Activated naive CD4-positive, alpha-beta T cell treated with anti-CD3 and anti-CD28 coated beads for 36 hours (primary cell): ENCODE results near the gene CYP21A2. TPM values are rescaled to one million over a fixed set of nuclear protein-coding genes. Genes with fewer than 3 reads are reported as not detected.
"Not testable (repeated sequence)": the region's sequence is repeated elsewhere in the genome, so short reads cannot be mapped to it uniquely, and the experiment has no call there.

Source experiments
- CTCF ChIA-PET: fragments of 350-600 bp; sonication (Branson Sonifier 250); formaldehyde crosslinking; loops from one replicate; lab custom pipeline; 2021; ENCODE audit warnings: antibody characterized with exemption; lab: Charles Lee
- DNase-seq: peaks from one replicate; pipeline ENCODE4 v3.0.0-alpha.2; 2020
- H3K27ac Mint-ChIP-seq: one replicate; pipeline ENCODE4 v1.8.0; 2021; ENCODE audit warnings: mild to moderate bottlenecking, mixed read lengths
- H3K27me3 Mint-ChIP-seq: one replicate; pipeline ENCODE4 v1.8.0; 2021; ENCODE audit warnings: low read depth, mixed read lengths
- H3K36me3 Mint-ChIP-seq: one replicate; pipeline ENCODE4 v1.8.0; 2021; ENCODE audit warnings: low read depth, mixed read lengths
- H3K4me1 Mint-ChIP-seq: one replicate; pipeline ENCODE4 v1.8.0; 2021; ENCODE audit warnings: low read depth, mixed read lengths
- H3K4me3 Mint-ChIP-seq: one replicate; pipeline ENCODE4 v1.8.0; 2021; ENCODE audit warnings: mild to moderate bottlenecking, moderate library complexity, mixed read lengths
- H3K9me3 Mint-ChIP-seq: one replicate; pipeline ENCODE4 v1.8.0; 2021; ENCODE audit warnings: mixed read lengths
- intact Hi-C: fragments of 100-400 bp; cut with micrococcal nuclease; formaldehyde crosslinking; loops from one replicate; pipeline ENCODE4 v1.15.1; 2023
- total RNA-seq, 2 experiments: library from RNA; stranded (reverse); gene quantifications; one replicate each; pipeline ENCODE4 v1.2.3, GENCODE V29; 2021

CYP21A2 gene
- total RNA-seq, 2 experiments from 2014 or later, result 0.19 TPM; not detected in 1

DNA sequence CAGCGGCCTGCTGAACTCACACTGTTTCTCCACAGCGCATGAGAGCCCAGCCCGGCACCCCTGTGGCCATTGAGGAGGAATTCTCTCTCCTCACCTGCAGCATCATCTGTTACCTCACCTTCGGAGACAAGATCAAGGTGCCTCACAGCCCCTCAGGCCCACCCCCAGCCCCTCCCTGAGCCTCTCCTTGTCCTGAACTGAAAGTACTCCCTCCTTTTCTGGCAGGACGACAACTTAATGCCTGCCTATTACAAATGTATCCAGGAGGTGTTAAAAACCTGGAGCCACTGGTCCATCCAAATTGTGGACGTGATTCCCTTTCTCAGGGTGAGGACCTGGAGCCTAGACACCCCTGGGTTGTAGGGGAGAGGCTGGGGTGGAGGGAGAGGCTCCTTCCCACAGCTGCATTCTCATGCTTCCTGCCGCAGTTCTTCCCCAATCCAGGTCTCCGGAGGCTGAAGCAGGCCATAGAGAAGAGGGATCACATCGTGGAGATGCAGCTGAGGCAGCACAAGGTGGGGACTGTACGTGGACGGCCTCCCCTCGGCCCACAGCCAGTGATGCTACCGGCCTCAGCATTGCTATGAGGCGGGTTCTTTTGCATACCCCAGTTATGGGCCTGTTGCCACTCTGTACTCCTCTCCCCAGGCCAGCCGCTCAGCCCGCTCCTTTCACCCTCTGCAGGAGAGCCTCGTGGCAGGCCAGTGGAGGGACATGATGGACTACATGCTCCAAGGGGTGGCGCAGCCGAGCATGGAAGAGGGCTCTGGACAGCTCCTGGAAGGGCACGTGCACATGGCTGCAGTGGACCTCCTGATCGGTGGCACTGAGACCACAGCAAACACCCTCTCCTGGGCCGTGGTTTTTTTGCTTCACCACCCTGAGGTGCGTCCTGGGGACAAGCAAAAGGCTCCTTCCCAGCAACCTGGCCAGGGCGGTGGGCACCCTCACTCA lies 1.4 kb downstream of the CYP21A2 start:
- CTCF ChIA-PET, result not testable (repeated sequence)

DNA sequence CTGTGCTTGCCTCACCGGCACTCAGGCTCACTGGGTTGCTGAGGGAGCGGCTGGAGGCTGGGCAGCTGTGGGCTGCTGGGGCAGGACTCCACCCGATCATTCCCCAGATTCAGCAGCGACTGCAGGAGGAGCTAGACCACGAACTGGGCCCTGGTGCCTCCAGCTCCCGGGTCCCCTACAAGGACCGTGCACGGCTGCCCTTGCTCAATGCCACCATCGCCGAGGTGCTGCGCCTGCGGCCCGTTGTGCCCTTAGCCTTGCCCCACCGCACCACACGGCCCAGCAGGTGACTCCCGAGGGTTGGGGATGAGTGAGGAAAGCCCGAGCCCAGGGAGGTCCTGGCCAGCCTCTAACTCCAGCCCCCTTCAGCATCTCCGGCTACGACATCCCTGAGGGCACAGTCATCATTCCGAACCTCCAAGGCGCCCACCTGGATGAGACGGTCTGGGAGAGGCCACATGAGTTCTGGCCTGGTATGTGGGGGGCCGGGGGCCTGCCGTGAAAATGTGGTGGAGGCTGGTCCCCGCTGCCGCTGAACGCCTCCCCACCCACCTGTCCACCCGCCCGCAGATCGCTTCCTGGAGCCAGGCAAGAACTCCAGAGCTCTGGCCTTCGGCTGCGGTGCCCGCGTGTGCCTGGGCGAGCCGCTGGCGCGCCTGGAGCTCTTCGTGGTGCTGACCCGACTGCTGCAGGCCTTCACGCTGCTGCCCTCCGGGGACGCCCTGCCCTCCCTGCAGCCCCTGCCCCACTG lies 2.3 kb downstream of the CYP21A2 start:
- DNase-seq, H3K36me3 Mint-ChIP-seq, H3K27me3 Mint-ChIP-seq, CTCF ChIA-PET, H3K27ac Mint-ChIP-seq, H3K9me3 Mint-ChIP-seq, H3K4me3 Mint-ChIP-seq, intact Hi-C loops, H3K4me1 Mint-ChIP-seq: not testable (repeated sequence)

More for the DNA sequence above, 1.4 kb downstream of the CYP21A2 start:
- H3K4me3 Mint-ChIP-seq, H3K27me3 Mint-ChIP-seq, DNase-seq, H3K4me1 Mint-ChIP-seq, intact Hi-C loops, H3K9me3 Mint-ChIP-seq, H3K36me3 Mint-ChIP-seq, H3K27ac Mint-ChIP-seq: not testable (repeated sequence)

DNA sequence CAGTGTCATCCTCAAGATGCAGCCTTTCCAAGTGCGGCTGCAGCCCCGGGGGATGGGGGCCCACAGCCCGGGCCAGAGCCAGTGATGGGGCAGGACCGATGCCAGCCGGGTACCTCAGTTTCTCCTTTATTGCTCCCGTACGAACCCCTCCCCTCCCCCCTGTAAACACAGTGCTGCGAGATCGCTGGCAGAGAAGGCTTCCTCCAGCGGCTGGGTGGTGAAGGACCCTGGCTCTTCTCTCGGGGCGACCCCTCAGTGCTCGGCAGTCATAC lies 2.8 kb downstream of the CYP21A2 start:
- H3K4me3 Mint-ChIP-seq, H3K27ac Mint-ChIP-seq, intact Hi-C loops, H3K27me3 Mint-ChIP-seq, H3K36me3 Mint-ChIP-seq, CTCF ChIA-PET, H3K4me1 Mint-ChIP-seq, DNase-seq, H3K9me3 Mint-ChIP-seq: not testable (repeated sequence)

DNA sequence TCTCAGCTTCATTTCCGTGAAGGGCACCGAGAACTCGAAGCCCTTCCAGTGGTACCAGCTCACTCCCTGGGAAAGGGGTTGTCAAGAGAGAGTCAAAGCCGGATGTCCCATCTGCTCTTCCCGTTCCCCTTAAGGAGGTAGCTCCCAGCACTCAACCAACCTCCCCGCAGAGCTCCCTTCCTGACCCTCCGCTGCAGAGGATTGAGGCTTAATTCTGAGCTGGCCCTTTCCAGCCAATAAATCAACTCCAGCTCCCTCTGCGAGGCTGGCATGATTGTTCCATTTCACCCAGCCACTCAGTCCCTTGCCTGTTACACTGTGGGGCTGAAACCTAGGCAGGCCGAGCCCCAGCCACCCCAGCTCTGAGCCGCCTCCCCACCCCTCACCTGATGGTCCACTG lies 3.2 kb downstream of the CYP21A2 start:
- CTCF ChIA-PET, H3K27ac Mint-ChIP-seq, H3K27me3 Mint-ChIP-seq, H3K36me3 Mint-ChIP-seq, intact Hi-C loops, H3K4me1 Mint-ChIP-seq, H3K9me3 Mint-ChIP-seq, H3K4me3 Mint-ChIP-seq, DNase-seq: not testable (repeated sequence)

DNA sequence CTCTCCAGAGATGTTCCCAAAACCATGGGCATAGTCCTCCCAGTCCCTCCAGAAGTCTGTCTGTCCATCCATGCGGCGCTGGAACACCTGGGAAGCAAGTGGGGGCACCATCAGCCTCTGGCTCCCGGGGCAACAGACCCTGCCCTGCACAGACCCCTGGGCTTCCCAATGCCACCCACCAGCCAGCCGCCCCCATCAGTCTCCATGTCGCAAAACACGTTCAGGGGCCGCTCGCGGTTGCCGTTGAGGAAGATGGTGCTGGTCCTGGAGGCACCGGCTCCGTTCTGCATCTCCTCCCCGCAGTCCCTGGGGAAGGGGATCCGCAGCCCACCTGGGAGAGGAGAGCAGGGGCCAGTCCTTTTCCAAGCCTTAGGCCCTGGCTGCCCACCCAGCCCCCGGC lies 4.1 kb downstream of the CYP21A2 start:
- CTCF ChIA-PET, H3K36me3 Mint-ChIP-seq, H3K27ac Mint-ChIP-seq, H3K4me3 Mint-ChIP-seq, DNase-seq, H3K9me3 Mint-ChIP-seq, H3K4me1 Mint-ChIP-seq, H3K27me3 Mint-ChIP-seq, intact Hi-C loops: not testable (repeated sequence)

DNA sequence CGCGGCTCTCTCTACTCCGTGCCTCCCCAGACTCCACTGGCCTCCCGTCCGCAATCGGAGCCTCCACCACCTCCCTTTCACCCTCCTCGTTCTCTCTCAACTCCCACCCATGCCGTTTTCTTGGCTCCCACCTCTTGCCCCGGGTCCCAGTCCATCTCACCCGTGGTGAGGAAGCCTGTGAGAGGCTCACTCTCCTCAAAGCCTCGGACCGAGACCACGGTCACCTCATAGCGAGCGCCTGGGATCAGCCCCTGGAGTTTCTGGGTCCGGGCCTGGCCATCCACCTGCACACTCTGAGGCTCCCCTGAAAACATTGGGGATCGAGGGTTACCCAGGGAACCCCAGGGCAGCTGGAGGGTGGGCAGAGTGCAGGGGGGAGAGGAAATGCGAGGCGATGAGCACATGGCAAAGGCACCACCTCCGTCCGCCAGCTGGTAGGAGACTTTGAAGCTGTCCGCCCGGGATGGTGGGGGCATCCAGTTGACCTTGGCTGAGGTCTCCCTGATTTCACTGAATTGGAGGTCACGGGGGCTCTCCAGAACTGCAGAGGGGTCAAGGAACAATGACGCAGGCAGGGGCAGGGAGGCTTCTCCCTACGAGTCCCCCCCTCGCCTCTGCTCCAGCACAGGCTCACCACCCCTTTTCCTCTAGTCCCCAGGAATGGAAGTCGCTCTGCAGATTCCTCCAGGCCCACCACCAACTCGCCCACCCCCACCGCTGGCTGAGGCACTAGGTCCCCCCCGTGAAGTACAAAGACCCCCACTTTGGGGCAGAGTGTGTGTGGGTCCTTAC lies 5.6 kb downstream of the CYP21A2 start:
- H3K27me3 Mint-ChIP-seq, intact Hi-C loops: not testable (repeated sequence)

DNA sequence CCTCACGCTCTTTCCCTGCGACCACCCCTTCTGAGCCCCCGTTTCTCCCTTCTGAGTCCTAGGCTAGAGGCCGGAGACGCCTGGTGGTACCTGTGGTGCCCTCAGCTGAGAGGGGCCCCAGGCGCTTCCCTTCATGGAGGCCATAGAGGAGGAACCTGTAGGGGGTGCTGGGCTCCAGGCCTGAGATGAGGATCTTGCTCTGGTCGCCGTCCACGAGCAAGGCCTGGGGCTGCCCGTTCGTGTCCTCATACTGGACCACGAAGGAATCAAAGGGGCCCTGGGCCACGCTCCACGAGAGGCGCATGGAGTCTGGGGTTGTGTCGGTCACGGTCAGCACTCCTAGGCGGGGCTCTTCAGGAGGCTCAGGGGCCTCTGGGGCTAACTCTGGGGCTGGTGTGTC lies 6.7 kb downstream of the CYP21A2 start:
- H3K27me3 Mint-ChIP-seq, H3K4me1 Mint-ChIP-seq, H3K9me3 Mint-ChIP-seq, intact Hi-C loops, DNase-seq, H3K4me3 Mint-ChIP-seq, H3K36me3 Mint-ChIP-seq, H3K27ac Mint-ChIP-seq, CTCF ChIA-PET: not testable (repeated sequence)

More for the DNA sequence above, 5.6 kb downstream of the CYP21A2 start:
- H3K4me3 Mint-ChIP-seq, DNase-seq, CTCF ChIA-PET, H3K27ac Mint-ChIP-seq, H3K4me1 Mint-ChIP-seq, H3K36me3 Mint-ChIP-seq, H3K9me3 Mint-ChIP-seq: not testable (repeated sequence)

DNA sequence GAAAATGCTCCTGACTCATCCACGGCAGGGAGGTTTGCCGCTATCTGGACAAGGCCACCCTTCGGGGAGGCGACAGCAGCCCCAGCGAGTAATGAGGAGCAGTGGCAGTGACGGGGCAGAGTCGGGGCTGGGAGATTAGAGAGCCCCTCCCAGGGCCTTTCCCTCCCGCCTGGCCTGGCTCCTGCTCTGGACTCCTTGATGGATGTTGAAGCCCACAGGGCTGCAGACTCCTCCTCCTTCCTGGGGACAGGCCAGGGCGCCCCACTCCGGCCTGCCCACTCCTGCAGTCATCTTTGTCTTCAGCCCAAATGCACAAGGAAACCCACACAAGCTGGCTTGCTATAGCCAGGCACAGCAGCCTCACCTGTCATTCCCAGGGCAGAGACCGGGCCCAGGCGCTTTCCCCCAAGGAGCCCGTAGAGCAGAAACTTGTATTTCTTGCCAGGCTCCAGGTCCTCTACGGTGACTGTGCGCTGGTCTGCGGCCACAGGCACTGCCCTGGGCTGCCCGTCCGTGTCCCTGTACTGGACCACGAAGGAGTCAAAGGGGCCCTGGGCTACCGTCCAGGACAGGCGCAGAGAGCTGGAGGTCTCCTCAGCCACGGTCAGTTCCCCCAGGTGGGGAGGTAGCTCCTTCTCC lies 7.7 kb downstream of the CYP21A2 start:
- Mint-ChIP-seq H3K27me3 (no peaks in the 10 kb centered on the region), H3K27ac (no peak overlapping the region), H3K9me3 (no peaks in the 10 kb centered on the region), H3K4me1 (peaks cover 3% of the 10 kb centered on the region), H3K36me3 (no peaks in the 10 kb centered on the region), H3K4me3 (no peak overlapping the region)
- intact Hi-C loops, result no loop called here
- no peak for DNase-seq
- CTCF ChIA-PET, result no interaction called here

DNA sequence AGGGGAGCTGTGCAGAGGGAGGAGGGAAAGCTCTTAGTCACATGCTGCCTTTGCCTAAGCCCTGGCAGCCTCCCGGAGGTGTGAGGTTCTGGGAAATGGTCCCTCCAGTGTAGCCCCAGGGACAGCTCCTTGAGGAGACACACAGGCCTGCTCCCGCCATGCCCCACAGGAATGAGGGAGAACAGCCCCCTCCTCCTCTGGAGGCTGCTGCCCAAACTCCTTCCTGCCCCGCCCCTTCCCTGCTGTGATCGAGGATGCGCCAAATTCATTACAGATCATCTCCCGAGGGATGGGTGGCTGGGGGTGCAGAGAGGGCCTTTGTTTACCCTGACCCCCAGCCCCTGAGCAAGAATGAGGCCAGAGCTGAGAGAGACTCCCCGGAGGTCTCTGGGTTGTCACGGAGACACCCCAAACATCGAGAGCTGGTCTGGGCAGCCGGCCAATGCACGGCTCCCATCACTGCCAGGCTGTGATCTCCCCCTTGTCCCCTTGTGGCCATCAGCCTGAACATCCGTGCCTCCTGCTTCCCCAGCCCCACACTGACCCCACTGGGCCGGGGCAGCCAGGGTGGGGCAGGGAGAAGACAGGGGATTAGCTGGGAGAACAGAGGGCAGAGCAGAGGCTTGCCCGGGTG lies 8.4 kb downstream of the CYP21A2 start:
- DNase-seq, result no peak
- no peaks in the 10 kb centered on the region for H3K9me3 Mint-ChIP-seq
- no peaks in the 10 kb centered on the region for H3K27me3 Mint-ChIP-seq
- no peak overlapping the region for H3K4me3 Mint-ChIP-seq
- H3K4me1 Mint-ChIP-seq, result peaks cover 3% of the 10 kb centered on the region
- no peaks in the 10 kb centered on the region for H3K36me3 Mint-ChIP-seq
- intact Hi-C loops, result no loop called here
- H3K27ac Mint-ChIP-seq, result no peak overlapping the region
- CTCF ChIA-PET, result interaction anchor here (0.8 to 1.5 kb wide), 2 partner anchors 17 to 739 kb away, joined by 3 read pairs; no protein-coding TSS in a partner anchor

DNA sequence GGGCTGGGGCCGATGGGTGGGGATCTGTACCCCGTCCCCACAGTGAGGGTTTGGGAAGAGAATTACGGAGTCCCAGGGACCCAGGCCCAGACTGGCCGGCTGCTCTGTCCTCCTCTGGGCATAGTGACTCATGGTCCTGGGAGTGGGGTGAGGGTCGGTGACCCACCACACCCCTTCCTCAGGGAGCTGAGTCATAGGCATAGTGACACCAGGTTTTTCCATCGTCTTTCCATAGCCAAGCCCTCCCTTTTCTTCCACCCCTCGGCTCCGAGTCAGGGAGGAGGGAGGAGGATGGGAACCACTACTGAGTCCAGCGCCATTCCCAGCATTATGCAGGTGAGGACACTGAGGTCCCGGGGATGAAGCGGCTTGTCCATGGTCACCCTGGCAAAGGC lies 8.9 kb downstream of the CYP21A2 start:
- Mint-ChIP-seq H3K27ac (no peak overlapping the region), H3K4me1 (peaks cover 3% of the 10 kb centered on the region), H3K4me3 (no peak overlapping the region), H3K9me3 (no peaks in the 10 kb centered on the region), H3K36me3 (no peaks in the 10 kb centered on the region), H3K27me3 (no peaks in the 10 kb centered on the region)
- intact Hi-C loops, result no loop called here
- no peak for DNase-seq
- CTCF ChIA-PET, result interaction anchor here (0.8 to 1.5 kb wide), 3 partner anchors 16 to 739 kb away, joined by 3 to 4 read pairs (median 3); no protein-coding TSS in a partner anchor

DNA sequence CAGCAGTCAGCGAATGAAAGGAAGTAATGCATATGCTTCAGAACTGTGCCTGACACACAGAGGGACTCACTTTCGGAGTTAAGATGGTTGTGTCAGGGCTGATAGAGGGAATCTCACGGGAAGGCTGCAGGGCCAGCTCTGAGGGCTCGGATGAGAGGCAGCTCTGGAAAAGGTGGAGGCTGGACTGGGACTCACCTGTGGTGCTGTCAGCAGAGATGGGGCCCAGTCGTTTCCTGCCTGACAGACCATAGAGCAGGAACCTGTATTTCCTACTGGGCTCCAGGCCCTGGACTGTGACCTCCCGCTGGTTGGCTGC lies 9.3 kb downstream of the CYP21A2 start:
- Mint-ChIP-seq H3K27ac (no peak overlapping the region), H3K27me3 (no peaks in the 10 kb centered on the region), H3K4me3 (no peak overlapping the region), H3K36me3 (no peaks in the 10 kb centered on the region), H3K4me1 (peaks cover 3% of the 10 kb centered on the region), H3K9me3 (no peaks in the 10 kb centered on the region)
- CTCF ChIA-PET, result interaction anchor here (0.6 to 1.5 kb wide), 5 partner anchors 15 to 392 kb away, joined by 3 to 5 read pairs (median 3); no protein-coding TSS in a partner anchor
- intact Hi-C loops, result no loop called here
- no peak for DNase-seq
